ENCODE results near the gene DPCD.

The DPCD gene

GRCh38 chr10:101623528-101623927 is 35.4 kb downstream of the DPCD start:
- no peak overlapping the region for H3K4me3 ChIP-seq (IDR thresholded peaks at IDR 0.05; ENCODE audit: insufficient read depth, low read depth, low read length)
- TF ChIP-seq CTCF (conservative IDR thresholded peaks at IDR 0.05; ENCODE audit: low read depth, low read length) = no peak

GRCh38 chr10:101624526-101625102 is 36.5 kb downstream of the DPCD start:
- Histone ChIP-seq H3K9ac (no peak overlapping the region), H3K4me1 (ENCODE audit: low read depth, poor library complexity, severe bottlenecking) (no peaks in the 10 kb centered on the region), H3K36me3 (ENCODE audit: insufficient read depth) (no peaks in the 10 kb centered on the region), H3K4me2 (no peak overlapping the region), H3K4me3 (IDR thresholded peaks at IDR 0.05; ENCODE audit: insufficient read depth, low read depth, low read length) (no peak overlapping the region), H3K27ac (no peak overlapping the region), H3K79me2 (ENCODE audit: insufficient read depth, low read depth) (no peaks in the 10 kb centered on the region), H4K20me1 (ENCODE audit: insufficient read depth) (no peaks in the 10 kb centered on the region), H3K27me3 (ENCODE audit: insufficient read depth, low read depth) (no peaks in the 10 kb centered on the region), H2AFZ (ENCODE audit: low read depth) (no peak overlapping the region)
- TF ChIP-seq CTCF (conservative IDR thresholded peaks at IDR 0.05; ENCODE audit: low read depth, low read length) = no peak

More at GRCh38 chr10:101623528-101623927, 35.4 kb downstream of the DPCD start:
- Histone ChIP-seq H3K27ac (no peak overlapping the region), H3K36me3 (ENCODE audit: insufficient read depth) (no peaks in the 10 kb centered on the region), H3K4me2 (no peak overlapping the region), H3K79me2 (ENCODE audit: insufficient read depth, low read depth) (no peaks in the 10 kb centered on the region), H3K27me3 (ENCODE audit: insufficient read depth, low read depth) (no peaks in the 10 kb centered on the region), H3K9ac (no peak overlapping the region), H3K4me1 (ENCODE audit: low read depth, poor library complexity, severe bottlenecking) (no peaks in the 10 kb centered on the region), H2AFZ (ENCODE audit: low read depth) (no peak overlapping the region), H4K20me1 (ENCODE audit: insufficient read depth) (no peaks in the 10 kb centered on the region)

GRCh38 chr10:101625821-101626412 is 37.8 kb downstream of the DPCD start:
- Histone ChIP-seq H3K36me3 (ENCODE audit: insufficient read depth) (no peaks in the 10 kb centered on the region), H3K4me3 (IDR thresholded peaks at IDR 0.05; ENCODE audit: insufficient read depth, low read depth, low read length) (no peak overlapping the region), H3K9ac (no peak overlapping the region), H3K27me3 (ENCODE audit: insufficient read depth, low read depth) (no peaks in the 10 kb centered on the region), H3K4me1 (ENCODE audit: low read depth, poor library complexity, severe bottlenecking) (no peaks in the 10 kb centered on the region), H3K4me2 (no peak overlapping the region), H3K79me2 (ENCODE audit: insufficient read depth, low read depth) (no peaks in the 10 kb centered on the region), H3K27ac (no peak overlapping the region), H2AFZ (ENCODE audit: low read depth) (no peak overlapping the region), H4K20me1 (ENCODE audit: insufficient read depth) (no peaks in the 10 kb centered on the region)
- TF ChIP-seq CTCF (conservative IDR thresholded peaks at IDR 0.05; ENCODE audit: low read depth, low read length) = no peak

- Histone ChIP-seq H3K79me2 (ENCODE audit: insufficient read depth, low read depth) (no peaks in the 10 kb centered on the region), H3K9ac (no peak overlapping the region), H3K4me1 (ENCODE audit: low read depth, poor library complexity, severe bottlenecking) (no peaks in the 10 kb centered on the region), H3K4me2 (no peak overlapping the region), H3K36me3 (ENCODE audit: insufficient read depth) (no peaks in the 10 kb centered on the region), H3K27ac (no peak overlapping the region), H2AFZ (ENCODE audit: low read depth) (no peak overlapping the region), H4K20me1 (ENCODE audit: insufficient read depth) (no peaks in the 10 kb centered on the region), H3K27me3 (ENCODE audit: insufficient read depth, low read depth) (no peaks in the 10 kb centered on the region), H3K4me3 (IDR thresholded peaks at IDR 0.05; ENCODE audit: insufficient read depth, low read depth, low read length) (no peak overlapping the region)
- no peak for TF ChIP-seq CTCF (conservative IDR thresholded peaks at IDR 0.05; ENCODE audit: low read depth, low read length)
These were observed 41.9 kb downstream of the DPCD start for GRCh38 chr10:101629837-101630632.
